Urothelium cell line (cell line): ENCODE measurements around the gene ALOX12B.
"Not testable (repeated sequence)": the region's sequence is repeated elsewhere in the genome, so short reads cannot be mapped to it uniquely, and the experiment has no call there.

Experiments used
- DNase-seq: peaks from one replicate; pipeline ENCODE4 v3.0.0; 2011; ENCODE audit warnings: low spot score, mixed read lengths
- FAIRE-seq: peaks from 2 replicates; lab custom pipeline; 2011; peaks lifted over from hg19 to GRCh38; lab: Jason Lieb, UNC

The ALOX12B gene

DNA sequence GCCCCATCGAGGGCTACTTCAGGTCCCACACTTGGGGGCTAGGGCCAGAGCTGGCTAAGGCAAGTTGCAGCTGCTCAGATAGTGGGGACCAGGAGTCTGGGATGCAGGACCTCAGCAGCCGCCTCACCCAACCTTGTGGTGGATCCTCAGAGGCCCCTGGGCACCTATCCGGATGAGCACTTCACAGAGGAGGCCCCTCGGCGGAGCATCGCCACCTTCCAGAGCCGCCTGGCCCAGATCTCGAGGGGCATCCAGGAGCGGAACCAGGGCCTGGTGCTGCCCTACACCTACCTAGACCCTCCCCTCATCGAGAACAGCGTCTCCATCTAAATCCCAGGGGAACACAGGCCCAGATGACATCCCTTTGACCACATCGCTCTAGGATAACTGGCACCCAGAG lies 39.3 kb downstream of the ALOX12B start:
- DNase-seq = no peak
- FAIRE-seq = no peak

- DNase-seq (no peak), FAIRE-seq (no peak)
These were observed 39.8 kb downstream of the ALOX12B start for GRCh38 chr17:8047769-8048110.

GRCh38 chr17:8046929-8047768 lies 40.4 kb downstream of the ALOX12B start:
- FAIRE-seq = no peak
- no peak for DNase-seq

- no peak for FAIRE-seq
These were observed 41.1 kb downstream of the ALOX12B start for GRCh38 chr17:8046306-8046928.

DNA sequence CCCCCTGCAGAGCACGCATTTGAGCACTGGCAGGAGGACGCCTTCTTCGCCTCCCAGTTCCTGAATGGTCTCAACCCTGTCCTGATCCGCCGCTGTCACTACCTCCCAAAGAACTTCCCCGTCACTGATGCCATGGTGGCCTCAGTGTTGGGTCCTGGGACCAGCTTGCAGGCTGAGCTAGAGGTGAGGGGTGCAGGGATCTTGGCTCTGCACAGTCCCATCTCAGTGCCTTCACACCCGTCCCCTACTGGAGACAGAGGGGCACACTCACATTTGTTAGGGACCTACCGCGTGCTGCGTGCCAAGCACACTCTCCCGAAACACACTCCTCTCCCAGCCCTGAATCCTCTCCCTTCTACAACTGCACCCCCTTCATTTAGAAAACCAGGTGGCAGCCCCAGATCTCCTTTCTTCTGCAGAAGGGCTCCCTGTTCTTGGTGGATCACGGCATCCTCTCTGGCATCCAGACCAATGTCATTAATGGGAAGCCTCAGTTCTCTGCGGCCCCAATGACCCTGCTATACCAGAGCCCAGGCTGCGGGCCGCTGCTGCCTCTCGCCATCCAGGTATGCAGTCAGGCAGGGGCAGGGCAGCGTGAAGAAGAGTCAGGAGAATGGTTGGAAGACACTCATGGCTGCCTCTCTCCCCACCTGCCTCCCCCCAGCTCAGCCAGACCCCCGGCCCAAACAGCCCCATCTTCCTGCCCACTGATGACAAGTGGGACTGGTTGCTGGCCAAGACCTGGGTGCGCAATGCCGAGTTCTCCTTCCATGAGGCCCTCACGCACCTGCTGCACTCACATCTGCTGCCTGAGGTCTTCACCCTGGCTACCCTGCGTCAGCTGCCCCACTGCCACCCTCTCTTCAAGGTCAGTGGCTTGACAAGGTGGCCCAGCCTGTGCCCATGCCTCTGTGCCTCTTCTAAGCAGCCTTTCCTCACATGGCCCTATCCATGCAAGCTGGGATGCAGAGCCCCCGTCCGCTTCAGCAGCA lies 42.4 kb downstream of the ALOX12B start:
- FAIRE-seq (no peak), DNase-seq (no peak)

More at GRCh38 chr17:8046306-8046928, 41.1 kb downstream of the ALOX12B start:
- DNase-seq = no peak

GRCh38 chr17:8041979-8042378 lies 45.5 kb downstream of the ALOX12B start:
- no peak for FAIRE-seq
- no peak for DNase-seq

GRCh38 chr17:8041249-8041928 lies 46.1 kb downstream of the ALOX12B start:
- no peak for FAIRE-seq
- DNase-seq = peak; percentile 44

DNA sequence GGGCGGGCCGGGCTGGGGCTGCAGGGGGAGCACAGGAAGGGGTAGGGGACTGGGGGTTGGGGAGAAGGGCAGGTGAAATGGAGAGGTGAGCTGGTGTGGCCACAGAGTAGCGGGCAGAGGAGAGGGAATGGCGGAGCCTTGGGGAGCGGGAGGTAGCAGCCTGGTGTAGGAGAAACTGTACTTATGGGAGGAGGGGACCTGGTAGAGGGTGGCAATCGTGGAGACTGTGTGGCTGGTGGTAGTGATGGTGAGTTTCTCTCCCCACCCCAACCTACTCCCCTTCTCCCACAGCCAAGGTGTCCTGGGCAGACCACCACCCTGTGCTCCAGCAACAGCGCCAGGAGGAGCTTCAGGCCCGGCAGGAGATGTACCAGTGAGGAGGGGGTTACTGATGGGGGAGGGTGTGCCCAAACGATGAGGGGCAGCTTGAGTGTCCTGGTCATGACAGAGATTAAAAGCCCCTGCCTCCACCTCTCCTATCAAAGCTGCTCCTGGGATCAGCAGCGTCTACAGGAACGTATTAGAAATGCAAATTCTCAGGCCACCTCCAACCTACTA lies 47.8 kb downstream of the ALOX12B start:
- DNase-seq (no peak), FAIRE-seq (no peak)

GRCh38 chr17:8038954-8039610 lies 48.4 kb downstream of the ALOX12B start, which contains the start of gene ALOX15B:
ALOX15B (plus strand) TSS chr17:8039059; CDS start chr17:8039156, 97 bp downstream.
- no peak for FAIRE-seq
- no peak for DNase-seq

GRCh38 chr17:8032442-8032841 lies 55.1 kb downstream of the ALOX12B start:
- FAIRE-seq (no peak), DNase-seq (no peak)

DNA sequence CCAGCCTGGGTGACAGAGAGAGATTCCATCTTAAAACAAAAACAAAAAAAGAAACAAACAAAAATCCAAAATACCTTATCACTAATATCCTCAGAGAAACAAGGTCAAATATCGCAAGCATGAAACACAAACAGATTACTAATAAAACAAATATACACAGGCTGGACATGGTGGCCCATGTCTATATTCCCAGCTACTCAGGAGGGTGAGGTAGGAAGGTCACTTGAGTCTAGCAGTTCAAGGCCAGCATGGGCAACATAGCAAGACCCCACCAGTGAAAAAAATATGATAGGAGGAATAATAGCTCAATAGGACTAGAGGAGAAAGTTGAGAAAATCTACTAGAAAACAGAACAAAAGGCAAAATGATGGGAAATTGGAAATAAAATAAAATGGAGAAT lies 55.6 kb downstream of the ALOX12B start:
- DNase-seq (no peak), FAIRE-seq (no peak)

DNA sequence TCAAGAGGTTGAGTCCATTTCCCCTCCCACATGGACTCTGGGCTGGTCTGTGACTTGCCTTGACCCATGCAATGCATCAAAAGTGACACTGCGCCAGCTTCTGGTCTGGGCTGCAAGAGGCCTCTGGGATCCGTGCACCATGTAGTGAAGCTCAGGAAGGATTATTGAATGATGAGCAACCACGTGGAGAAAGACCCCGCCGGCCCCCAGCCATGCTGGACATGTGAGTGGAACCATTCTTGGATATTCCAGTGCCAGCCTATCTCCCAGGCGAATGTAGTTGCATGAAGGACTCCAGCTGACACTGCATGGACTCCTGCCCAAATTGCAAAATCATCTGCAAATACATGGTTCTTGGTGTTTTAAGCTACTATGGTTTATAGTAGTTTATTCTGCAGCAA lies 56.3 kb downstream of the ALOX12B start:
- FAIRE-seq (no peak), DNase-seq (no peak)

DNA sequence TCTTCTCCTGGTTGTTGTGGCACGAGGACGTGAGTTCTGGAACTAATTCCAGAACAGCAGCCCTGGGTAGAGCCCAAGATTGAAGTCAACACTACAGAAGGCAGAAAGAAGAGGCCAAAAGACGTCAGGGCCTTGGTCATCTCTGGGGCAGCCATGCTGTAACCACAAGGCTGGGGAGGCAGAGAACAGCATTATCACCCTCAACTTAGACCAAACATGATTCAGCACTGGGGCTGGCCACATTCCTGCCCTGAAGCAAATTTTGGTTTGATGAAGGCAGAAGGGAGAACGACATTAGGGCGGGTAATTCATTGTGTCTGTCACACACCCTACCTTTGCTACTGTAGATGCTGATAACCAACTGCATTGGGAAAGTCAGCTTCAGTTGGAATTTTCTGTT lies 58.4 kb downstream of the ALOX12B start:
- DNase-seq (no peak), FAIRE-seq (no peak)

DNA sequence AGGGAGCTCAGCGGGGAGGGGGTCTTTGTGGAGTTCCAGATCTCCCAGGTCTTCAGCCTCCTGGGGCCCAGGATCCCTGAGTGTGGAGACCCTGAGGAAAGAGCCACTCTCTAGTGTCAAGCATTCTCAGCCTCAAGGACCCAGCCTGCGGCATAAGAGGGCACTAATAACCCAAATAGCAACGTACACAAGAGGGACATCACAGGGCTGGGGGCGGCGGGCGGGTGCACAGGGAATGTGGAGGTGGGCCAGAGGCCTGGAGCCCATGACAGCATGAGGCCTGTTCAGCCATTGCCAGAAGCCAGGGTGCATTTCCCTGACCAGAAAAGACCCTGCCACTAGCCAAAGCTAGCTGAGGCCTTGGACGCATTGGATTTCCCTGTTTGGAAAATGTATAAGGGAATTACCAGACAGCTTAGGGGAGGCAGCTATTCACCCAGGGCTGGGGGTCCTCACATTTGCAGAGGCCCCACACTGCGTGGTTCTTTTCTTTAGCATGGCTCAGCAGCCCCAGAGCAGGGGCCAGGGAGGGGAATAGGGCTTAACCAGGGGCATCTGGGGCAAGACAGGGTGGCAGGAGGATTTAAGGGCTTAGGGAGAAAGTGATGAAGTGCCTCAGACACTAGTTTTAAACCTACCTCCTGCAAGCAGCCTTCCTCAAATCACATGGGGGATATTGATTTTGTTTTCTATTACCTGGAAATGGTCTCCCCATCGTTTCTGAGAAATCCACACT lies 62.2 kb downstream of the ALOX12B start:
- DNase-seq = no peak
- FAIRE-seq = no peak

- FAIRE-seq, DNase-seq: not testable (repeated sequence)
These were observed 63.4 kb downstream of the ALOX12B start for GRCh38 chr17:8024161-8024560.
